MCF 10A (cell line): ENCODE measurements around the gene DND1. TPM values are rescaled to one million over a fixed set of nuclear protein-coding genes. Genes with fewer than 3 reads are reported as not detected.

Source experiments
- BruUV-seq: library from RNA; stranded (reverse); fragments of 400-500 nt; replicated peaks from 2 replicates; lab custom pipeline; 2021; lab: Mats Ljungman, UMichigan
- CTCF ChIA-PET: fragments of 300-600 bp; sonication (Branson Sonifier 250); formaldehyde crosslinking; extraction: SDS; loops from one replicate; lab custom pipeline; 2021; ENCODE audit warnings: antibody characterized with exemption, inconsistent platforms; lab: Yijun Ruan, JAX
- POLR2A ChIA-PET: fragments of 300-600, 350-650 bp; sonication (Branson Sonifier 250); formaldehyde crosslinking; extraction: SDS; loops from one replicate; lab custom pipeline; 2020; ENCODE audit warnings: antibody characterized with exemption, inconsistent platforms; lab: Yijun Ruan, JAX
- DNase-seq: peaks from one replicate; pipeline ENCODE4 v3.0.0-alpha.2; 2018; ENCODE audit not compliant: unreplicated experiment
- H3K27ac Mint-ChIP-seq: one replicate; pipeline ENCODE4 v1.8.0; 2022; ENCODE audit warnings: mild to moderate bottlenecking, low read depth, mixed read lengths; ENCODE audit not compliant: unreplicated experiment
- H3K27me3 Mint-ChIP-seq: one replicate; pipeline ENCODE4 v1.8.0; 2022; ENCODE audit warnings: mixed read lengths; ENCODE audit not compliant: insufficient read depth, unreplicated experiment
- H3K36me3 Mint-ChIP-seq: one replicate; pipeline ENCODE4 v1.8.0; 2022; ENCODE audit warnings: mild to moderate bottlenecking, moderate library complexity, mixed read lengths; ENCODE audit not compliant: insufficient read depth, unreplicated experiment
- H3K4me1 Mint-ChIP-seq: one replicate; pipeline ENCODE4 v1.8.0; 2022; ENCODE audit warnings: mixed read lengths; ENCODE audit not compliant: insufficient read depth, unreplicated experiment
- H3K4me3 Mint-ChIP-seq: one replicate; pipeline ENCODE4 v1.8.0; 2022; ENCODE audit warnings: mild to moderate bottlenecking, moderate library complexity, mixed read lengths; ENCODE audit not compliant: unreplicated experiment
- H3K9me3 Mint-ChIP-seq: one replicate; pipeline ENCODE4 v1.8.0; 2022; ENCODE audit warnings: mixed read lengths; ENCODE audit not compliant: unreplicated experiment
- CTCF ChIP-seq: fragments of 200-600 bp; IDR thresholded peaks from one replicate; pipeline ENCODE4 v1.8.0; 2022; ENCODE audit warnings: antibody characterized with exemption, mild to moderate bottlenecking; ENCODE audit not compliant: unreplicated experiment
- intact Hi-C: fragments of 100-400 bp; cut with micrococcal nuclease; formaldehyde crosslinking; loops from 2 replicates; pipeline ENCODE4 v1.14.1; 2022
- total RNA-seq: library from RNA; stranded (reverse); gene quantifications from 2 replicates; pipeline ENCODE4 v1.2.3, GENCODE V29; 2022

The DND1 gene
- total RNA-seq, 1 experiment from 2014 or later: 4.3 TPM

- Mint-ChIP-seq H3K27me3 (no peaks in the 10 kb centered on the region), H3K36me3 (no peaks in the 10 kb centered on the region), H3K27ac (peak overlapping the region; percentile 92), H3K9me3 (no peaks in the 10 kb centered on the region), H3K4me3 (no peak overlapping the region), H3K4me1 (peaks cover 44% of the 10 kb centered on the region)
- BruUV-seq: no TSS peak
- ChIA-PET POLR2A (interaction anchor here (0.6 to 11.2 kb wide), 8 partner anchors 10 to 91 kb away, joined by 3 to 143 read pairs (median 16); partner anchors contain the start of genes APBB3, EIF4EBP3, IK and NDUFA2), CTCF (interaction anchor here (1.2 to 4.0 kb wide), 5 partner anchors 10 to 84 kb away, joined by 3 to 41 read pairs (median 17); partner anchors contain the start of genes APBB3, IK, NDUFA2 and SLC35A4)
- intact Hi-C loops: loop anchor here (2.0 kb wide), 1 partner anchor 265 kb away; no protein-coding TSS in a partner anchor
- no peak for TF ChIP-seq CTCF
- DNase-seq: no peak
These were observed 35.8 kb downstream of the DND1 start for GRCh38 chr5:140637371-140638100.

- no peak for DNase-seq
- H3K36me3 Mint-ChIP-seq: no peaks in the 10 kb centered on the region
- CTCF ChIA-PET: interaction anchor here (0.6 to 4.0 kb wide), 19 partner anchors 10 to 166 kb away, joined by 3 to 41 read pairs (median 5); partner anchors contain the start of genes APBB3, EIF4EBP3, NDUFA2 and SLC35A4
- H3K27ac Mint-ChIP-seq: no peak overlapping the region
- POLR2A ChIA-PET: interaction anchor here (0.6 to 11.2 kb wide), 14 partner anchors 11 to 404 kb away, joined by 3 to 143 read pairs (median 4); partner anchors contain the start of genes ANKHD1, APBB3, EIF4EBP3 and IK
- BruUV-seq: no TSS peak
- no peak for TF ChIP-seq CTCF
- peaks cover 40% of the 10 kb centered on the region for H3K4me1 Mint-ChIP-seq
- intact Hi-C loops: loop anchor here (1.0 kb wide), 2 partner anchors 60 to 88 kb away; partner anchors contain the start of gene EIF4EBP3
- H3K27me3 Mint-ChIP-seq: no peaks in the 10 kb centered on the region
- no peaks in the 10 kb centered on the region for H3K9me3 Mint-ChIP-seq
- H3K4me3 Mint-ChIP-seq: no peak overlapping the region
These were observed 37.8 kb downstream of the DND1 start for GRCh38 chr5:140635291-140636257.

- CTCF ChIA-PET: interaction anchor here (0.8 to 4.0 kb wide), 10 partner anchors 11 to 402 kb away, joined by 3 to 41 read pairs (median 8); partner anchors contain the start of genes APBB3, EIF4EBP3, NDUFA2 and SLC35A4
- Mint-ChIP-seq H3K4me3 (no peak overlapping the region), H3K27me3 (no peaks in the 10 kb centered on the region), H3K27ac (no peak overlapping the region), H3K4me1 (peaks cover 35% of the 10 kb centered on the region), H3K9me3 (no peaks in the 10 kb centered on the region), H3K36me3 (no peaks in the 10 kb centered on the region)
- intact Hi-C loops: no loop called here
- BruUV-seq: no TSS peak
- no peak for TF ChIP-seq CTCF
- POLR2A ChIA-PET: interaction anchor here (1.2 to 11.2 kb wide), 6 partner anchors 13 to 233 kb away, joined by 4 to 143 read pairs (median 15); partner anchors contain the start of genes ANKHD1, APBB3, EIF4EBP3 and IK
- DNase-seq: no peak
These were observed 39.3 kb downstream of the DND1 start for GRCh38 chr5:140634103-140634502.
